ENCODE measurements around the gene SLC30A7.
A peak's percentile ranks its signal among the peaks of the same experiment; 100 is the strongest.
"Not testable (repeated sequence)": the region's sequence is repeated elsewhere in the genome, so short reads cannot be mapped to it uniquely, and the experiment has no call there.

The SLC30A7 gene

GRCh38 chr1:100895540-100896480 lies at the start of gene SLC30A7:
Gene SLC30A7 (plus strand): TSS chr1:100896090. CDS start chr1:100896263, 173 bp downstream.
- peak within 1 kb of the TSS; percentile 85 for H3K27ac ChIP-seq
- TF ChIP-seq ZFX (IDR thresholded peaks at IDR 0.05) (no peak), CTCF (conservative IDR thresholded peaks at IDR 0.05) (no peak)

- TF ChIP-seq CTCF (conservative IDR thresholded peaks at IDR 0.05), result no peak
- TF ChIP-seq ZFX (IDR thresholded peaks at IDR 0.05), result no peak
Observed at GRCh38 chr1:100847361-100848082, 48.4 kb upstream of the SLC30A7 start.

GRCh38 chr1:100851726-100852125 lies 44.2 kb upstream of the SLC30A7 start:
- no peak for TF ChIP-seq ZFX (IDR thresholded peaks at IDR 0.05)
- TF ChIP-seq CTCF (conservative IDR thresholded peaks at IDR 0.05), result no peak
- no peak overlapping the region for H3K27ac ChIP-seq

More at GRCh38 chr1:100847361-100848082, 48.4 kb upstream of the SLC30A7 start:
- H3K27ac ChIP-seq, result no peak overlapping the region

- no peak for TF ChIP-seq CTCF (conservative IDR thresholded peaks at IDR 0.05)
- TF ChIP-seq ZFX (IDR thresholded peaks at IDR 0.05), result no peak
Observed at GRCh38 chr1:100852976-100853375, 42.9 kb upstream of the SLC30A7 start.

GRCh38 chr1:100855116-100855515 lies 40.8 kb upstream of the SLC30A7 start:
- not testable (repeated sequence) for H3K27ac ChIP-seq

More at GRCh38 chr1:100852976-100853375, 42.9 kb upstream of the SLC30A7 start:
- H3K27ac ChIP-seq, result no peak overlapping the region

GRCh38 chr1:100860397-100860991 lies 35.4 kb upstream of the SLC30A7 start:
- TF ChIP-seq CTCF (conservative IDR thresholded peaks at IDR 0.05) (no peak), ZFX (IDR thresholded peaks at IDR 0.05) (no peak)
- peak overlapping the region; percentile 50; the same call in 1 of the 2 replicates for H3K27ac ChIP-seq

GRCh38 chr1:100861379-100861778 lies 34.5 kb upstream of the SLC30A7 start:
- TF ChIP-seq ZFX (IDR thresholded peaks at IDR 0.05) (no peak), CTCF (conservative IDR thresholded peaks at IDR 0.05) (no peak)
- H3K27ac ChIP-seq, result no peak overlapping the region; the same call in 1 of the 2 replicates

All from C4-2B (cell line).